Measurements from ENCODE around the gene DIDO1.

DNA sequence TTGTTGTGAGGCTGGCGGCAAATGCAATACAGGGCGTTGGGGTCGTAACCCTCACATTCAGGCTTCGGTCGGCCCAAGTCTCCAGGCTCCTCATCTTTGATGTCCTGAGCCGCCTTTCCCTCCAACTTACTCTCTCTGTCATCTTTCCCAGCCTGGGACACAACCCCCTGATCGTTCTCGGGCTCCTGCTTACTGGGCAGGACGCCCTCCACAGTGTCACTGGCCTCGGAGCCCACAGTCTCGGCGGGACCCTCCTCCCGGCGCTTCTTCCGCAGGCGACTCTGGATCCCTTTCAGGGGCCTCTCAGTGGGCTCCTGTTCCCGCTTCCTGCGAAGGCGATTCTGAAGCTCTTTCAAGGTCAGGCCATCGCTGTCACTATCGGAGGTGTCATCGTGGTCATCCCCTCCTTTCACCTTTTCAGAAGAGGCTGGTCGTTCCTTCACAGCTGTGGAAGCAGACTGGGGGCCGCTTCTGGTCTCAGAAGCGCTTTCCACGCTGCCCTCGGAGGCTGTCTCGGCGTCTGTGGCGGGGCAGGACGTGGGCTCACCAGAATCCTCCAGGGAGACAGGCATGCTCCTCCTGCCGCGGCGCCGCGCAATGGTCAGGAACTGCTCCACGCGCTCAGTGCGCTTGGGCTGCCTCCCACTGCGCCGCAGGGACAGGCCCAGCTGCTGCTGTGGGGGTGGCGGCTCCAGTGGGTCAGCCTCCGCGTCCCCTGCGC is 15.4 kb downstream of the DIDO1 start:
- TF ChIP-seq POLR2AphosphoS5 (IDR thresholded peaks at IDR 0.05) = no peak
- no peak for TF ChIP-seq EP300 (IDR thresholded peaks at IDR 0.05)
- TF ChIP-seq, protein P1, sequence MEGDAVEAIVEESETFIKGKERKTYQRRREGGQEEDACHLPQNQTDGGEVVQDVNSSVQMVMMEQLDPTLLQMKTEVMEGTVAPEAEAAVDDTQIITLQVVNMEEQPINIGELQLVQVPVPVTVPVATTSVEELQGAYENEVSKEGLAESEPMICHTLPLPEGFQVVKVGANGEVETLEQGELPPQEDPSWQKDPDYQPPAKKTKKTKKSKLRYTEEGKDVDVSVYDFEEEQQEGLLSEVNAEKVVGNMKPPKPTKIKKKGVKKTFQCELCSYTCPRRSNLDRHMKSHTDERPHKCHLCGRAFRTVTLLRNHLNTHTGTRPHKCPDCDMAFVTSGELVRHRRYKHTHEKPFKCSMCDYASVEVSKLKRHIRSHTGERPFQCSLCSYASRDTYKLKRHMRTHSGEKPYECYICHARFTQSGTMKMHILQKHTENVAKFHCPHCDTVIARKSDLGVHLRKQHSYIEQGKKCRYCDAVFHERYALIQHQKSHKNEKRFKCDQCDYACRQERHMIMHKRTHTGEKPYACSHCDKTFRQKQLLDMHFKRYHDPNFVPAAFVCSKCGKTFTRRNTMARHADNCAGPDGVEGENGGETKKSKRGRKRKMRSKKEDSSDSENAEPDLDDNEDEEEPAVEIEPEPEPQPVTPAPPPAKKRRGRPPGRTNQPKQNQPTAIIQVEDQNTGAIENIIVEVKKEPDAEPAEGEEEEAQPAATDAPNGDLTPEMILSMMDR (IDR thresholded peaks at IDR 0.05) = no peak
